Activated T-helper 1 cell treated with anti-CD3 and anti-CD28 coated beads, Interleukin-12 subunit alpha, Interleukin-12 subunit beta, Interleukin-2, Interleukin-4 antibody, amounts not matched to agents 30 ng/mL and 10 ng/mL and 1 ng/mL, durations not matched to agents 14 hours and 24 hours and 36 hours (primary cell): Measurements from ENCODE around the gene PSMG4. TPM values are rescaled to one million over a fixed set of nuclear protein-coding genes. Genes with fewer than 3 reads are reported as not detected.

ENCODE experiments used
- DNase-seq: peaks from one replicate; pipeline ENCODE4 v3.0.0; 2021; ENCODE audit warnings: low spot score
- H3K27ac Mint-ChIP-seq: one replicate; pipeline ENCODE4 v1.8.0; 2021; ENCODE audit warnings: mild to moderate bottlenecking, mixed read lengths
- H3K27me3 Mint-ChIP-seq: one replicate; pipeline ENCODE4 v1.8.0; 2022; ENCODE audit warnings: mild to moderate bottlenecking, moderate library complexity, mixed read lengths; ENCODE audit not compliant: insufficient read depth
- H3K36me3 Mint-ChIP-seq: one replicate; pipeline ENCODE4 v1.8.0; 2021; ENCODE audit warnings: low read depth, mixed read lengths
- H3K4me1 Mint-ChIP-seq: one replicate; pipeline ENCODE4 v1.8.0; 2021; ENCODE audit warnings: low read depth, mixed read lengths
- H3K4me3 Mint-ChIP-seq: one replicate; pipeline ENCODE4 v1.8.0; 2021; ENCODE audit warnings: mild to moderate bottlenecking, moderate library complexity, mixed read lengths
- H3K9me3 Mint-ChIP-seq: one replicate; pipeline ENCODE4 v1.8.0; 2021; ENCODE audit warnings: mixed read lengths
- intact Hi-C: fragments of 100-400 bp; cut with micrococcal nuclease; formaldehyde crosslinking; loops from one replicate; pipeline ENCODE4 v1.15.1; 2024
- total RNA-seq: library from RNA; stranded (reverse); gene quantifications from 2 replicates; pipeline ENCODE4 v1.2.3, GENCODE V29; 2022

The PSMG4 gene
- total RNA-seq, 1 donor from 2014 or later = 32.1 TPM

GRCh38 chr6:3285049-3285639 lies 26.4 kb downstream of the PSMG4 start:
- Mint-ChIP-seq H3K27me3 (no peaks in the 10 kb centered on the region), H3K4me3 (no peak overlapping the region), H3K27ac (no peak overlapping the region), H3K9me3 (no peaks in the 10 kb centered on the region), H3K4me1 (no peaks in the 10 kb centered on the region), H3K36me3 (no peaks in the 10 kb centered on the region)
- DNase-seq = no peak
- intact Hi-C loops = no loop called here

GRCh38 chr6:3285732-3286131 lies 27.0 kb downstream of the PSMG4 start:
- H3K9me3 Mint-ChIP-seq = no peaks in the 10 kb centered on the region
- no peaks in the 10 kb centered on the region for H3K36me3 Mint-ChIP-seq
- no peak overlapping the region for H3K27ac Mint-ChIP-seq
- H3K4me3 Mint-ChIP-seq = no peak overlapping the region
- no peaks in the 10 kb centered on the region for H3K27me3 Mint-ChIP-seq
- no peak for DNase-seq
- no peaks in the 10 kb centered on the region for H3K4me1 Mint-ChIP-seq
- intact Hi-C loops = no loop called here

- intact Hi-C loops = no loop called here
- H3K4me1 Mint-ChIP-seq = no peaks in the 10 kb centered on the region
- no peaks in the 10 kb centered on the region for H3K27me3 Mint-ChIP-seq
- no peaks in the 10 kb centered on the region for H3K9me3 Mint-ChIP-seq
- DNase-seq = no peak
- no peaks in the 10 kb centered on the region for H3K36me3 Mint-ChIP-seq
- no peak overlapping the region for H3K4me3 Mint-ChIP-seq
- no peak overlapping the region for H3K27ac Mint-ChIP-seq
Observed at GRCh38 chr6:3286641-3287171, 28.0 kb downstream of the PSMG4 start.

- no peaks in the 10 kb centered on the region for H3K36me3 Mint-ChIP-seq
- H3K4me1 Mint-ChIP-seq = no peaks in the 10 kb centered on the region
- no peaks in the 10 kb centered on the region for H3K27me3 Mint-ChIP-seq
- no peak overlapping the region for H3K27ac Mint-ChIP-seq
- DNase-seq = no peak
- H3K4me3 Mint-ChIP-seq = no peak overlapping the region
- no peaks in the 10 kb centered on the region for H3K9me3 Mint-ChIP-seq
- intact Hi-C loops = no loop called here
Observed at GRCh38 chr6:3287308-3287707, 28.6 kb downstream of the PSMG4 start.

- Mint-ChIP-seq H3K4me3 (no peak overlapping the region), H3K27me3 (no peaks in the 10 kb centered on the region), H3K27ac (no peak overlapping the region), H3K4me1 (no peaks in the 10 kb centered on the region), H3K9me3 (no peaks in the 10 kb centered on the region), H3K36me3 (no peaks in the 10 kb centered on the region)
- no peak for DNase-seq
- intact Hi-C loops = no loop called here
Observed at GRCh38 chr6:3287976-3288707, 29.4 kb downstream of the PSMG4 start.

- no peaks in the 10 kb centered on the region for H3K9me3 Mint-ChIP-seq
- intact Hi-C loops = no loop called here
- H3K4me3 Mint-ChIP-seq = no peak overlapping the region
- H3K27ac Mint-ChIP-seq = no peak overlapping the region
- no peaks in the 10 kb centered on the region for H3K27me3 Mint-ChIP-seq
- DNase-seq = no peak
- H3K36me3 Mint-ChIP-seq = no peaks in the 10 kb centered on the region
- H3K4me1 Mint-ChIP-seq = no peaks in the 10 kb centered on the region
Observed at GRCh38 chr6:3288711-3289663, 30.2 kb downstream of the PSMG4 start.

GRCh38 chr6:3289664-3290055 lies 30.9 kb downstream of the PSMG4 start:
- no peaks in the 10 kb centered on the region for H3K4me1 Mint-ChIP-seq
- no peaks in the 10 kb centered on the region for H3K36me3 Mint-ChIP-seq
- H3K27me3 Mint-ChIP-seq = no peaks in the 10 kb centered on the region
- no peak overlapping the region for H3K4me3 Mint-ChIP-seq
- H3K9me3 Mint-ChIP-seq = no peaks in the 10 kb centered on the region
- no peak overlapping the region for H3K27ac Mint-ChIP-seq
- DNase-seq = no peak
- intact Hi-C loops = no loop called here

- Mint-ChIP-seq H3K27ac (no peak overlapping the region), H3K9me3 (no peaks in the 10 kb centered on the region), H3K4me1 (no peaks in the 10 kb centered on the region), H3K4me3 (no peak overlapping the region), H3K36me3 (no peaks in the 10 kb centered on the region), H3K27me3 (no peaks in the 10 kb centered on the region)
- no peak for DNase-seq
- intact Hi-C loops = no loop called here
Observed at GRCh38 chr6:3290149-3290930, 31.6 kb downstream of the PSMG4 start.

GRCh38 chr6:3290931-3291211 lies 32.1 kb downstream of the PSMG4 start:
- intact Hi-C loops = no loop called here
- DNase-seq = no peak
- H3K4me3 Mint-ChIP-seq = no peak overlapping the region
- no peaks in the 10 kb centered on the region for H3K36me3 Mint-ChIP-seq
- no peaks in the 10 kb centered on the region for H3K4me1 Mint-ChIP-seq
- H3K27me3 Mint-ChIP-seq = no peaks in the 10 kb centered on the region
- H3K27ac Mint-ChIP-seq = no peak overlapping the region
- no peaks in the 10 kb centered on the region for H3K9me3 Mint-ChIP-seq

GRCh38 chr6:3291346-3291745 lies 32.6 kb downstream of the PSMG4 start:
- no peaks in the 10 kb centered on the region for H3K4me1 Mint-ChIP-seq
- no peak overlapping the region for H3K27ac Mint-ChIP-seq
- intact Hi-C loops = no loop called here
- H3K9me3 Mint-ChIP-seq = no peaks in the 10 kb centered on the region
- no peaks in the 10 kb centered on the region for H3K36me3 Mint-ChIP-seq
- H3K27me3 Mint-ChIP-seq = no peaks in the 10 kb centered on the region
- no peak for DNase-seq
- H3K4me3 Mint-ChIP-seq = no peak overlapping the region

GRCh38 chr6:3291987-3292386 lies 33.2 kb downstream of the PSMG4 start:
- intact Hi-C loops = no loop called here
- H3K4me3 Mint-ChIP-seq = no peak overlapping the region

GRCh38 chr6:3292431-3293197 lies 33.9 kb downstream of the PSMG4 start:
- no peaks in the 10 kb centered on the region for H3K9me3 Mint-ChIP-seq
- intact Hi-C loops = no loop called here
- no peak overlapping the region for H3K27ac Mint-ChIP-seq
- H3K4me1 Mint-ChIP-seq = no peaks in the 10 kb centered on the region
- no peaks in the 10 kb centered on the region for H3K27me3 Mint-ChIP-seq
- H3K4me3 Mint-ChIP-seq = no peak overlapping the region
- no peaks in the 10 kb centered on the region for H3K36me3 Mint-ChIP-seq
- no peak for DNase-seq

More at GRCh38 chr6:3291987-3292386, 33.2 kb downstream of the PSMG4 start:
- H3K4me1 Mint-ChIP-seq = no peaks in the 10 kb centered on the region
- H3K9me3 Mint-ChIP-seq = no peaks in the 10 kb centered on the region
- no peak for DNase-seq
- no peaks in the 10 kb centered on the region for H3K36me3 Mint-ChIP-seq
- no peak overlapping the region for H3K27ac Mint-ChIP-seq
- H3K27me3 Mint-ChIP-seq = no peaks in the 10 kb centered on the region
